ENCODE results near the gene RETREG3.
"Not testable (repeated sequence)": the region's sequence is repeated elsewhere in the genome, so short reads cannot be mapped to it uniquely, and the experiment has no call there.

Gene RETREG3

GRCh38 chr17:42642336-42642735 is 33.2 kb upstream of the RETREG3 start:
- DNase-seq (ENCODE audit: low read depth) = no peak
- TF ChIP-seq CTCF (conservative IDR thresholded peaks at IDR 0.05; ENCODE audit: low read length) = no peak
- H3K4me3 ChIP-seq (ENCODE audit: low read length) = no peak overlapping the region

- TF ChIP-seq CTCF (conservative IDR thresholded peaks at IDR 0.05; ENCODE audit: low read length) = no peak
- DNase-seq (ENCODE audit: low read depth) = no peak
Measured at GRCh38 chr17:42640121-42640520, 30.9 kb upstream of the RETREG3 start.

GRCh38 chr17:42639525-42640113 is 30.4 kb upstream of the RETREG3 start:
- no peak for DNase-seq (ENCODE audit: low read depth)
- H3K4me3 ChIP-seq (ENCODE audit: low read length) = no peak overlapping the region
- no peak for TF ChIP-seq CTCF (conservative IDR thresholded peaks at IDR 0.05; ENCODE audit: low read length)

More at GRCh38 chr17:42640121-42640520, 30.9 kb upstream of the RETREG3 start:
- no peak overlapping the region for H3K4me3 ChIP-seq (ENCODE audit: low read length)

- TF ChIP-seq CTCF (conservative IDR thresholded peaks at IDR 0.05; ENCODE audit: low read length) = no peak
- no peak overlapping the region for H3K4me3 ChIP-seq (ENCODE audit: low read length)
- no peak for DNase-seq (ENCODE audit: low read depth)
Measured at GRCh38 chr17:42632949-42633444, 23.8 kb upstream of the RETREG3 start.

- DNase-seq (ENCODE audit: low read depth) = no peak
- TF ChIP-seq CTCF (conservative IDR thresholded peaks at IDR 0.05; ENCODE audit: low read length) = no peak
- H3K4me3 ChIP-seq (ENCODE audit: low read length) = no peak overlapping the region
Measured at GRCh38 chr17:42629411-42630009, 20.3 kb upstream of the RETREG3 start.

GRCh38 chr17:42627032-42627764 is 18.0 kb upstream of the RETREG3 start:
- H3K4me3 ChIP-seq (ENCODE audit: low read length); DNase-seq (ENCODE audit: low read depth): not testable (repeated sequence)

GRCh38 chr17:42623732-42624596 is 14.8 kb upstream of the RETREG3 start:
- DNase-seq (ENCODE audit: low read depth) = no peak

More at GRCh38 chr17:42623732-42624596, 14.8 kb upstream of the RETREG3 start:
- no peak overlapping the region for H3K4me3 ChIP-seq (ENCODE audit: low read length)
- no peak for TF ChIP-seq CTCF (conservative IDR thresholded peaks at IDR 0.05; ENCODE audit: low read length)
